Fibroblast of skin of left quadriceps (primary cell): ENCODE measurements around the gene LRRC47.
A peak's percentile ranks its signal among the peaks of the same experiment; 100 is the strongest.

Source experiments
- DNase-seq, 2 experiments: peaks; one replicate each; pipeline ENCODE4 v3.0.0-alpha.2; 2013; ENCODE audit warnings: low read depth in 2 of 2

The LRRC47 gene

GRCh38 chr1:3796215-3797061 is at the start of gene LRRC47:
TSS of gene LRRC47 (minus strand) at chr1:3796498. CDS start at chr1:3796476, 22 bp downstream.
- DNase-seq = peak; percentile 68 to 77

- DNase-seq = no peak
These were observed 46.6 kb upstream of the LRRC47 start for GRCh38 chr1:3842912-3843311.

- no peak for DNase-seq
These were observed 45.2 kb upstream of the LRRC47 start for GRCh38 chr1:3841491-3841890.

GRCh38 chr1:3838788-3839187 is 42.5 kb upstream of the LRRC47 start:
- DNase-seq = no peak

- DNase-seq = no peak
These were observed 41.4 kb upstream of the LRRC47 start for GRCh38 chr1:3837685-3838084.

- no peak for DNase-seq
These were observed 40.9 kb upstream of the LRRC47 start for GRCh38 chr1:3837200-3837599.

GRCh38 chr1:3836421-3836820 is 40.1 kb upstream of the LRRC47 start:
- no peak for DNase-seq

GRCh38 chr1:3834701-3835100 is 38.4 kb upstream of the LRRC47 start:
- no peak for DNase-seq

- DNase-seq = peak; percentile 5 to 7
These were observed 35.4 kb upstream of the LRRC47 start for GRCh38 chr1:3831689-3832088.

GRCh38 chr1:3828391-3828790 is 32.1 kb upstream of the LRRC47 start:
- no peak for DNase-seq

- no peak for DNase-seq
These were observed 31.6 kb upstream of the LRRC47 start for GRCh38 chr1:3827813-3828307.

GRCh38 chr1:3825356-3825755 is 29.1 kb upstream of the LRRC47 start:
- no peak for DNase-seq

GRCh38 chr1:3824650-3825049 is 28.4 kb upstream of the LRRC47 start:
- no peak for DNase-seq

GRCh38 chr1:3822421-3822820 is 26.1 kb upstream of the LRRC47 start:
- DNase-seq = no peak

GRCh38 chr1:3821908-3822307 is 25.6 kb upstream of the LRRC47 start:
- no peak for DNase-seq

- no peak for DNase-seq
These were observed 25.1 kb upstream of the LRRC47 start for GRCh38 chr1:3821447-3821846.

GRCh38 chr1:3821004-3821403 is 24.7 kb upstream of the LRRC47 start:
- DNase-seq = no peak

- DNase-seq = no peak
These were observed 24.0 kb upstream of the LRRC47 start for GRCh38 chr1:3820316-3820715.

GRCh38 chr1:3819771-3820200 is 23.5 kb upstream of the LRRC47 start:
- no peak for DNase-seq

GRCh38 chr1:3817821-3818597 is 21.7 kb upstream of the LRRC47 start:
- DNase-seq = no peak

- DNase-seq = no peak
These were observed 20.9 kb upstream of the LRRC47 start for GRCh38 chr1:3817138-3817740.
